ENCODE data around the gene LMF2. TPM values are rescaled to one million over a fixed set of nuclear protein-coding genes. Genes with fewer than 3 reads are reported as not detected.

LMF2 gene
- total RNA-seq, 1 experiment from 2014 or later: 56.9 TPM

DNA sequence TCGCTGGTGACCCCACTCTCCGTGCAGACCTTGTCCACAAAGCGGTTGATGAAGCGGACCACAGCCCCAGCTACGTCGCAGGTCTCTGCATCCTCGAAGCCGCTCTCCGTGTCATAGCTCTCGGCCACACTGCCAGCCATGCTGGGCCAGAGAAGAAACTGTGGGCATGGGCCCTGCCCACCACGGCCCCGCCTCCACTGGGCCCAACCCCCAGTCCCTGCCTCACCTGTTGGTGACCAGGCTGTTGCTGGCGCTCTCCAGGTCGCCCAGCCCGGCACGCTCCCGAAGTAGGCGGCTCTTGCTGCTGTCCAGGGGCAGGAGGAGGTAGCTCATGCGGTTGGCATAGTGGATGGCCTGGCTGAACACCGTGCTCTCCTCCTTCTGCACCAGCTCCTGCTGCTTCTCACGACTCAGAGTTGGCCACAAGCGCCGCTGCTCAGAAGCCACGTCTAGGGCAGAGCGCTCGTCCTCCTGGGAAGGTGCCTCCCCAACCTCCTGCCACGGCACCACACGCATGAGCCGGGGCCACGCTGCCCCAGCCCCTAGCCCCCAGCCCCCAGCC lies 45.4 kb downstream of the LMF2 start:
- intact Hi-C loops (cut with micrococcal nuclease): no loop called here

DNA sequence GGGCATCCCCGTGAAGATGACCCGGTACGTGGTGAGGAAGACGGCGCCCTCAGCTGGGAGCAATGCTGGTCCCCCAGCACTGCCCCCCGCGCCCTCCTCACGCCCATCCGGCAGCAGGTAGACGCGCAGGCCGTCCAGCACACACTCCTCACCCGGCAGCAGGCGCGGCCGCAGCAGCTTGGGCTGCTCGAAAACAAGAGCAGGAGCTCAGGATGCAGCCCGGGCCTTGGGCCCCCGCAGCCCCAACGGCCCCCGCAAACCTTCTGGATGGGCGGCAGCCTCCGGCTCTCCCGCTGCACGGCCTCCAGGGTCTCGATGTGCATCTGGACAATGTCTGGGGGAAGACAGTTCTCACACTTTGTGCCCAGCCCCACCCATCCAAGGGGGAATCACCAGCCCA lies 46.0 kb downstream of the LMF2 start:
- intact Hi-C loops (cut with micrococcal nuclease): no loop called here
- no TSS peak for BruUV-seq (replicated peaks)
- Histone ChIP-seq H3K9me2 (ENCODE audit: insufficient read depth) (no peaks in the 10 kb centered on the region), H3K4me3 (replicated peaks in 1 of 2; ENCODE audit: low read depth in 1 of 2, low read length in 2 of 2) (no peak overlapping the region), H3K36me3 (ENCODE audit: control insufficient read depth in 1 of 2, insufficient read depth in 2 of 2, low read length in 2 of 2) (peaks cover 22 to 29% of the 10 kb centered on the region in 2 experiments; a peak in 3 of 4 replicates), H3K4me2 (ENCODE audit: low read length) (no peak overlapping the region), H3K9ac (ENCODE audit: low read length) (no peak overlapping the region), H3K79me2 (ENCODE audit: insufficient read depth, low read length) (no peaks in the 10 kb centered on the region), H3K27ac (ENCODE audit: low read depth, low read length) (no peak overlapping the region), H4K20me1 (ENCODE audit: insufficient read depth) (no peaks in the 10 kb centered on the region), H2AFZ (ENCODE audit: low read depth, low read length, poor library complexity, severe bottlenecking) (no peak overlapping the region), H3K9me3 (ENCODE audit: control insufficient read depth in 1 of 2, insufficient read depth in 1 of 2, low read depth in 1 of 2, low read length in 2 of 2) (no peaks in the 10 kb centered on the region), H3K4me1 (ENCODE audit: control insufficient read depth in 1 of 2, insufficient read depth in 2 of 2, low read length in 2 of 2) (no peaks in the 10 kb centered on the region), H3K27me3 (ENCODE audit: insufficient read depth, low read length) (no peaks in the 10 kb centered on the region)
- ATAC-seq (no peak), DNase-seq (ENCODE audit: low read depth, low spot score) (no peak)
- ChIA-PET RAD21 (ENCODE audit: low non-redundant PET in 1 of 2, low total read pairs in 2 of 2, uncharacterized antibody in 2 of 2, unreplicated experiment in 2 of 2) (no interaction called here), CTCF (interaction anchor here (1.3 kb wide), 1 partner anchor 23 kb away, joined by 3 read pairs; no protein-coding TSS in a partner anchor), POLR2A (no interaction called here)
- TF ChIP-seq POLR2AphosphoS5 (IDR thresholded peaks at IDR 0.05; ENCODE audit: low read depth, low read length) (no peak), FOSL1 (IDR thresholded peaks at IDR 0.05; ENCODE audit: low read depth) (no peak), JUND (IDR thresholded peaks at IDR 0.05) (no peak), SRF (IDR thresholded peaks at IDR 0.05; ENCODE audit: low read depth) (no peak), CEBPB (IDR thresholded peaks at IDR 0.05; ENCODE audit: low read depth) (no peak), ELF1 (IDR thresholded peaks at IDR 0.05; ENCODE audit: borderline replicate concordance, low read depth) (no peak)
- TF ChIP-seq, protein P1, sequence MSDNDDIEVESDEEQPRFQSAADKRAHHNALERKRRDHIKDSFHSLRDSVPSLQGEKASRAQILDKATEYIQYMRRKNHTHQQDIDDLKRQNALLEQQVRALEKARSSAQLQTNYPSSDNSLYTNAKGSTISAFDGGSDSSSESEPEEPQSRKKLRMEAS (IDR thresholded peaks at IDR 0.05): no peak
- TF ChIP-seq, protein P2, sequence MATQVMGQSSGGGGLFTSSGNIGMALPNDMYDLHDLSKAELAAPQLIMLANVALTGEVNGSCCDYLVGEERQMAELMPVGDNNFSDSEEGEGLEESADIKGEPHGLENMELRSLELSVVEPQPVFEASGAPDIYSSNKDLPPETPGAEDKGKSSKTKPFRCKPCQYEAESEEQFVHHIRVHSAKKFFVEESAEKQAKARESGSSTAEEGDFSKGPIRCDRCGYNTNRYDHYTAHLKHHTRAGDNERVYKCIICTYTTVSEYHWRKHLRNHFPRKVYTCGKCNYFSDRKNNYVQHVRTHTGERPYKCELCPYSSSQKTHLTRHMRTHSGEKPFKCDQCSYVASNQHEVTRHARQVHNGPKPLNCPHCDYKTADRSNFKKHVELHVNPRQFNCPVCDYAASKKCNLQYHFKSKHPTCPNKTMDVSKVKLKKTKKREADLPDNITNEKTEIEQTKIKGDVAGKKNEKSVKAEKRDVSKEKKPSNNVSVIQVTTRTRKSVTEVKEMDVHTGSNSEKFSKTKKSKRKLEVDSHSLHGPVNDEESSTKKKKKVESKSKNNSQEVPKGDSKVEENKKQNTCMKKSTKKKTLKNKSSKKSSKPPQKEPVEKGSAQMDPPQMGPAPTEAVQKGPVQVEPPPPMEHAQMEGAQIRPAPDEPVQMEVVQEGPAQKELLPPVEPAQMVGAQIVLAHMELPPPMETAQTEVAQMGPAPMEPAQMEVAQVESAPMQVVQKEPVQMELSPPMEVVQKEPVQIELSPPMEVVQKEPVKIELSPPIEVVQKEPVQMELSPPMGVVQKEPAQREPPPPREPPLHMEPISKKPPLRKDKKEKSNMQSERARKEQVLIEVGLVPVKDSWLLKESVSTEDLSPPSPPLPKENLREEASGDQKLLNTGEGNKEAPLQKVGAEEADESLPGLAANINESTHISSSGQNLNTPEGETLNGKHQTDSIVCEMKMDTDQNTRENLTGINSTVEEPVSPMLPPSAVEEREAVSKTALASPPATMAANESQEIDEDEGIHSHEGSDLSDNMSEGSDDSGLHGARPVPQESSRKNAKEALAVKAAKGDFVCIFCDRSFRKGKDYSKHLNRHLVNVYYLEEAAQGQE (IDR thresholded peaks at IDR 0.05; ENCODE audit: low read depth): no peak
- TF ChIP-seq, protein P3, sequence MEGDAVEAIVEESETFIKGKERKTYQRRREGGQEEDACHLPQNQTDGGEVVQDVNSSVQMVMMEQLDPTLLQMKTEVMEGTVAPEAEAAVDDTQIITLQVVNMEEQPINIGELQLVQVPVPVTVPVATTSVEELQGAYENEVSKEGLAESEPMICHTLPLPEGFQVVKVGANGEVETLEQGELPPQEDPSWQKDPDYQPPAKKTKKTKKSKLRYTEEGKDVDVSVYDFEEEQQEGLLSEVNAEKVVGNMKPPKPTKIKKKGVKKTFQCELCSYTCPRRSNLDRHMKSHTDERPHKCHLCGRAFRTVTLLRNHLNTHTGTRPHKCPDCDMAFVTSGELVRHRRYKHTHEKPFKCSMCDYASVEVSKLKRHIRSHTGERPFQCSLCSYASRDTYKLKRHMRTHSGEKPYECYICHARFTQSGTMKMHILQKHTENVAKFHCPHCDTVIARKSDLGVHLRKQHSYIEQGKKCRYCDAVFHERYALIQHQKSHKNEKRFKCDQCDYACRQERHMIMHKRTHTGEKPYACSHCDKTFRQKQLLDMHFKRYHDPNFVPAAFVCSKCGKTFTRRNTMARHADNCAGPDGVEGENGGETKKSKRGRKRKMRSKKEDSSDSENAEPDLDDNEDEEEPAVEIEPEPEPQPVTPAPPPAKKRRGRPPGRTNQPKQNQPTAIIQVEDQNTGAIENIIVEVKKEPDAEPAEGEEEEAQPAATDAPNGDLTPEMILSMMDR (IDR thresholded peaks at IDR 0.05 in 2 of 3, conservative IDR thresholded peaks at IDR 0.05 in 1 of 3; ENCODE audit: borderline replicate concordance in 1 of 3, insufficient read depth in 1 of 3, low read depth in 2 of 3, low read length in 2 of 3): no peak

More for the DNA sequence above, 45.4 kb downstream of the LMF2 start:
- BruUV-seq (replicated peaks): no TSS peak
- Histone ChIP-seq H3K9me3 (ENCODE audit: control insufficient read depth in 1 of 2, insufficient read depth in 1 of 2, low read depth in 1 of 2, low read length in 2 of 2) (no peaks in the 10 kb centered on the region), H3K27ac (ENCODE audit: low read depth, low read length) (no peak overlapping the region), H3K27me3 (ENCODE audit: insufficient read depth, low read length) (no peaks in the 10 kb centered on the region), H3K4me3 (replicated peaks in 1 of 2; ENCODE audit: low read depth in 1 of 2, low read length in 2 of 2) (no peak overlapping the region), H4K20me1 (ENCODE audit: insufficient read depth) (no peaks in the 10 kb centered on the region), H3K4me2 (ENCODE audit: low read length) (no peak overlapping the region), H2AFZ (ENCODE audit: low read depth, low read length, poor library complexity, severe bottlenecking) (no peak overlapping the region), H3K9ac (ENCODE audit: low read length) (no peak overlapping the region), H3K9me2 (ENCODE audit: insufficient read depth) (no peaks in the 10 kb centered on the region), H3K79me2 (ENCODE audit: insufficient read depth, low read length) (no peaks in the 10 kb centered on the region), H3K4me1 (ENCODE audit: control insufficient read depth in 1 of 2, insufficient read depth in 2 of 2, low read length in 2 of 2) (no peaks in the 10 kb centered on the region), H3K36me3 (ENCODE audit: control insufficient read depth in 1 of 2, insufficient read depth in 2 of 2, low read length in 2 of 2) (peaks cover 22 to 29% of the 10 kb centered on the region in 2 experiments; a peak in 3 of 4 replicates)
- ATAC-seq (0 out of 2 replicates have a peak, but pooled peaks have one; percentile 23), DNase-seq (ENCODE audit: low read depth, low spot score) (no peak)
- ChIA-PET CTCF (no interaction called here), RAD21 (ENCODE audit: low non-redundant PET in 1 of 2, low total read pairs in 2 of 2, uncharacterized antibody in 2 of 2, unreplicated experiment in 2 of 2) (no interaction called here), POLR2A (no interaction called here)
- TF ChIP-seq CBX3 (IDR thresholded peaks at IDR 0.05; ENCODE audit: low read depth) (no peak), ELF1 (IDR thresholded peaks at IDR 0.05; ENCODE audit: borderline replicate concordance, low read depth) (no peak), EZH2 (IDR thresholded peaks at IDR 0.05) (no peak), SRF (IDR thresholded peaks at IDR 0.05; ENCODE audit: low read depth) (no peak)
- TF ChIP-seq, protein P4, sequence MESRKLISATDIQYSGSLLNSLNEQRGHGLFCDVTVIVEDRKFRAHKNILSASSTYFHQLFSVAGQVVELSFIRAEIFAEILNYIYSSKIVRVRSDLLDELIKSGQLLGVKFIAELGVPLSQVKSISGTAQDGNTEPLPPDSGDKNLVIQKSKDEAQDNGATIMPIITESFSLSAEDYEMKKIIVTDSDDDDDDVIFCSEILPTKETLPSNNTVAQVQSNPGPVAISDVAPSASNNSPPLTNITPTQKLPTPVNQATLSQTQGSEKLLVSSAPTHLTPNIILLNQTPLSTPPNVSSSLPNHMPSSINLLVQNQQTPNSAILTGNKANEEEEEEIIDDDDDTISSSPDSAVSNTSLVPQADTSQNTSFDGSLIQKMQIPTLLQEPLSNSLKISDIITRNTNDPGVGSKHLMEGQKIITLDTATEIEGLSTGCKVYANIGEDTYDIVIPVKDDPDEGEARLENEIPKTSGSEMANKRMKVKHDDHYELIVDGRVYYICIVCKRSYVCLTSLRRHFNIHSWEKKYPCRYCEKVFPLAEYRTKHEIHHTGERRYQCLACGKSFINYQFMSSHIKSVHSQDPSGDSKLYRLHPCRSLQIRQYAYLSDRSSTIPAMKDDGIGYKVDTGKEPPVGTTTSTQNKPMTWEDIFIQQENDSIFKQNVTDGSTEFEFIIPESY (IDR thresholded peaks at IDR 0.05; ENCODE audit: extremely low read depth, insufficient replicate concordance, low read length): no peak
